Measurements from ENCODE around the gene KCNK1. TPM values are rescaled to one million over a fixed set of nuclear protein-coding genes. Genes with fewer than 3 reads are reported as not detected.
"Not testable (repeated sequence)": the region's sequence is repeated elsewhere in the genome, so short reads cannot be mapped to it uniquely, and the experiment has no call there.

KCNK1 gene
- total RNA-seq, 1 donor from 2014 or later, result 5.7 TPM

DNA sequence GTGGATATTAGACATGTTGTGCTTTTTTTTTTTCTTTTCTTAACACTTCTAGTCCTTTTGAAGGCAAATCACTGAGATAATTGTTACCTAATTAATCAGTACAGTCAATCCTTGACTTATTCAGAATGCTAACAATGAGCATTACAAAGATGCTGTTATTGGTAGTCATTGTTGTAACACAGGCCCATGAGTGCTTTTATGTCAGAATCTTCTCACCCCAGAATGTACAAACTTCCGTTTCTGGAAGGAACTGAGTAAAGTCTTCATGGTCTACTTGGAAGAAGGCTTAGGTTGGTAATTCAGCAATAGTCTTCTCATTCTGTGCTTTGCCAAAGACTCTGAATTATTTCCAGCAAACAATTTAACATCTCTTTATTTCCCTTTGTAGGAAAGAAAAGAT lies 3.1 kb downstream of the KCNK1 start:
- no peak for FAIRE-seq
- TF ChIP-seq, protein P1, sequence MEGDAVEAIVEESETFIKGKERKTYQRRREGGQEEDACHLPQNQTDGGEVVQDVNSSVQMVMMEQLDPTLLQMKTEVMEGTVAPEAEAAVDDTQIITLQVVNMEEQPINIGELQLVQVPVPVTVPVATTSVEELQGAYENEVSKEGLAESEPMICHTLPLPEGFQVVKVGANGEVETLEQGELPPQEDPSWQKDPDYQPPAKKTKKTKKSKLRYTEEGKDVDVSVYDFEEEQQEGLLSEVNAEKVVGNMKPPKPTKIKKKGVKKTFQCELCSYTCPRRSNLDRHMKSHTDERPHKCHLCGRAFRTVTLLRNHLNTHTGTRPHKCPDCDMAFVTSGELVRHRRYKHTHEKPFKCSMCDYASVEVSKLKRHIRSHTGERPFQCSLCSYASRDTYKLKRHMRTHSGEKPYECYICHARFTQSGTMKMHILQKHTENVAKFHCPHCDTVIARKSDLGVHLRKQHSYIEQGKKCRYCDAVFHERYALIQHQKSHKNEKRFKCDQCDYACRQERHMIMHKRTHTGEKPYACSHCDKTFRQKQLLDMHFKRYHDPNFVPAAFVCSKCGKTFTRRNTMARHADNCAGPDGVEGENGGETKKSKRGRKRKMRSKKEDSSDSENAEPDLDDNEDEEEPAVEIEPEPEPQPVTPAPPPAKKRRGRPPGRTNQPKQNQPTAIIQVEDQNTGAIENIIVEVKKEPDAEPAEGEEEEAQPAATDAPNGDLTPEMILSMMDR (IDR thresholded peaks at IDR 0.05; ENCODE audit: insufficient read depth, low read depth, low read length), result no peak
- no peak for TF ChIP-seq EZH2 (IDR thresholded peaks at IDR 0.05; ENCODE audit: insufficient read depth, low read length)

DNA sequence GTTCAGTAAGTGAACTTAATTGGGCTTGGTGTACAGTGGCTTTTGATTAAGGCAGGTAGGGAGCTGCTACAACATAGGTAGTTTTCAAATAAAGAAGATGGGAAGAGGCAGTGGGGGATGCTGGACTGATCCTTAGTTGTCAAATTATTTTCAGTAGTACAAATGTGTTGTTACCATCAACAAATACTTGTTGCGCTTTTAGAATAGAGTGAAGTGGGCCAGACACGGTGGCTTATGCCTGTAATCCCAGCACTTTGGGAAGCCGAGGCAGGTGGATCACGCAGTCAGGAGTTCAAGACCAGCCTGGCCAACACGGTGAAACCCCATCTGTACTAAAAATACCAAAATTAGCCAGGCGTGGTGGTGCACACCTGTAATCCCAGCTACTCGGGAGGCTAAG lies 5.5 kb downstream of the KCNK1 start:
- not testable (repeated sequence) for H3K79me2 ChIP-seq (ENCODE audit: insufficient read depth, low read length); H3K9me3 Mint-ChIP-seq (ENCODE audit: unreplicated experiment); H3K9ac ChIP-seq (ENCODE audit: low read length); H3K4me2 ChIP-seq (ENCODE audit: low read length); H3K9me3 ChIP-seq (ENCODE audit: insufficient read depth, low read depth, low read length); H3K36me3 ChIP-seq (ENCODE audit: insufficient read depth, low read length); H3K36me3 Mint-ChIP-seq (ENCODE audit: low read depth, unreplicated experiment); H3K4me1 ChIP-seq (ENCODE audit: insufficient read depth, low read length); H2AFZ ChIP-seq (ENCODE audit: low read depth, low read length); DNase-seq (ENCODE audit: low read depth); H3K27ac Mint-ChIP-seq (ENCODE audit: unreplicated experiment); H3K4me3 Mint-ChIP-seq (ENCODE audit: unreplicated experiment); H3K27me3 ChIP-seq (ENCODE audit: insufficient read depth, low read length); H3K27me3 Mint-ChIP-seq (ENCODE audit: low read depth, unreplicated experiment); H3K4me1 Mint-ChIP-seq (ENCODE audit: low read depth, unreplicated experiment); H3K27ac ChIP-seq (ENCODE audit: low read depth, low read length); FAIRE-seq; H3K4me3 ChIP-seq (ENCODE audit: insufficient read depth, low read depth, low read length)
- H4K20me1 ChIP-seq (ENCODE audit: insufficient read depth, low read length), result peaks cover 12% of the 10 kb centered on the region

More for the DNA sequence above, 3.1 kb downstream of the KCNK1 start:
- Histone ChIP-seq H3K4me3 (ENCODE audit: insufficient read depth, low read depth, low read length) (no peak overlapping the region), H3K27me3 (ENCODE audit: insufficient read depth, low read length) (peaks cover 4% of the 10 kb centered on the region), H2AFZ (ENCODE audit: low read depth, low read length) (no peak overlapping the region), H3K27ac (ENCODE audit: low read depth, low read length) (no peak overlapping the region), H4K20me1 (ENCODE audit: insufficient read depth, low read length) (peaks cover 6% of the 10 kb centered on the region), H3K9ac (ENCODE audit: low read length) (no peak overlapping the region), H3K36me3 (ENCODE audit: insufficient read depth, low read length) (no peaks in the 10 kb centered on the region), H3K79me2 (ENCODE audit: insufficient read depth, low read length) (no peaks in the 10 kb centered on the region), H3K9me3 (ENCODE audit: insufficient read depth, low read depth, low read length) (no peaks in the 10 kb centered on the region), H3K4me2 (ENCODE audit: low read length) (no peak overlapping the region), H3K4me1 (ENCODE audit: insufficient read depth, low read length) (peaks cover 8% of the 10 kb centered on the region)
- H3K27me3 Mint-ChIP-seq (ENCODE audit: low read depth, unreplicated experiment), result peaks cover 4% of the 10 kb centered on the region
- DNase-seq (ENCODE audit: low read depth), result no peak
- no peaks in the 10 kb centered on the region for H3K9me3 Mint-ChIP-seq (ENCODE audit: unreplicated experiment)
- H3K27ac Mint-ChIP-seq (ENCODE audit: unreplicated experiment), result no peak overlapping the region
- H3K4me1 Mint-ChIP-seq (ENCODE audit: low read depth, unreplicated experiment), result peaks cover 3% of the 10 kb centered on the region
- no peak overlapping the region for H3K4me3 Mint-ChIP-seq (ENCODE audit: unreplicated experiment)
- no peaks in the 10 kb centered on the region for H3K36me3 Mint-ChIP-seq (ENCODE audit: low read depth, unreplicated experiment)

DNA sequence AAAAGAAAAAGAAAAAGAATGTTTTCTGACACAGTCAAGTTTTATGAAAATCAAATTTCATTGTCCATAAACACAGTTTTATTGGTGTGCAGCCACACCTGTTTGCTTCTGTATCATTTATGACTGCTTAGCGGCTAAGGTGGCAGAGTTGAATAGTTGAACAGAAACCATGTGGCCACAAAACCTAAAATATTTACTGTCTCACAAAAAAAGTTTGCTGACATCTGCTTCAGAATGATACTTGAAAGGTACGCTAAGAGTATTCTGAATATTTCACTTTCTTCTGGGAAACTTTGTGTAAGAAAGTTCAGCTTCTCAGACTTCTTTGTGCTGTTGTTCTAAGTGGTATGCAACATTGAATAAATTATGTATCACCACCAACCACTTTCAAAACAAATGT lies 6.2 kb downstream of the KCNK1 start:
- peaks cover 3% of the 10 kb centered on the region for H3K4me1 Mint-ChIP-seq (ENCODE audit: low read depth, unreplicated experiment)
- no peaks in the 10 kb centered on the region for H3K36me3 ChIP-seq (ENCODE audit: insufficient read depth, low read length)
- H3K9me3 ChIP-seq (ENCODE audit: insufficient read depth, low read depth, low read length), result no peaks in the 10 kb centered on the region
- no peak overlapping the region for H3K4me3 Mint-ChIP-seq (ENCODE audit: unreplicated experiment)
- no peak overlapping the region for H3K4me2 ChIP-seq (ENCODE audit: low read length)
- no peak overlapping the region for H3K9ac ChIP-seq (ENCODE audit: low read length)
- peaks cover 3% of the 10 kb centered on the region for H3K4me1 ChIP-seq (ENCODE audit: insufficient read depth, low read length)
- DNase-seq (ENCODE audit: low read depth) (no peak), FAIRE-seq (no peak)
- no peak overlapping the region for H3K4me3 ChIP-seq (ENCODE audit: insufficient read depth, low read depth, low read length)
- no peak overlapping the region for H2AFZ ChIP-seq (ENCODE audit: low read depth, low read length)
- H3K36me3 Mint-ChIP-seq (ENCODE audit: low read depth, unreplicated experiment), result no peaks in the 10 kb centered on the region
- no peak for TF ChIP-seq EZH2 (IDR thresholded peaks at IDR 0.05; ENCODE audit: insufficient read depth, low read length)
- TF ChIP-seq, protein P1 (IDR thresholded peaks at IDR 0.05; ENCODE audit: insufficient read depth, low read depth, low read length), result no peak
- H3K27me3 ChIP-seq (ENCODE audit: insufficient read depth, low read length), result peaks cover 3% of the 10 kb centered on the region
- no peaks in the 10 kb centered on the region for H3K9me3 Mint-ChIP-seq (ENCODE audit: unreplicated experiment)
- H3K27me3 Mint-ChIP-seq (ENCODE audit: low read depth, unreplicated experiment), result peaks cover 2% of the 10 kb centered on the region
- H4K20me1 ChIP-seq (ENCODE audit: insufficient read depth, low read length), result peaks cover 12% of the 10 kb centered on the region
- no peak overlapping the region for H3K27ac ChIP-seq (ENCODE audit: low read depth, low read length)
- H3K27ac Mint-ChIP-seq (ENCODE audit: unreplicated experiment), result no peak overlapping the region
- H3K79me2 ChIP-seq (ENCODE audit: insufficient read depth, low read length), result no peaks in the 10 kb centered on the region
